ENCODE data around the gene CABLES1.
"Not testable (repeated sequence)": the region's sequence is repeated elsewhere in the genome, so short reads cannot be mapped to it uniquely, and the experiment has no call there.

CABLES1 gene

GRCh38 chr18:23092121-23092520 is 43.2 kb upstream of the CABLES1 start:
- no peaks in the 10 kb centered on the region for H3K27me3 ChIP-seq (ENCODE audit: insufficient read depth, low read length, poor library complexity)
- no peaks in the 10 kb centered on the region for H3K79me2 ChIP-seq (ENCODE audit: insufficient read depth, low read length)
- H2AFZ ChIP-seq (ENCODE audit: low read depth, low read length) = no peak overlapping the region
- DNase-seq = no peak
- no peak overlapping the region for H3K4me2 ChIP-seq (ENCODE audit: insufficient read depth, low read length)
- TF ChIP-seq, protein P1, sequence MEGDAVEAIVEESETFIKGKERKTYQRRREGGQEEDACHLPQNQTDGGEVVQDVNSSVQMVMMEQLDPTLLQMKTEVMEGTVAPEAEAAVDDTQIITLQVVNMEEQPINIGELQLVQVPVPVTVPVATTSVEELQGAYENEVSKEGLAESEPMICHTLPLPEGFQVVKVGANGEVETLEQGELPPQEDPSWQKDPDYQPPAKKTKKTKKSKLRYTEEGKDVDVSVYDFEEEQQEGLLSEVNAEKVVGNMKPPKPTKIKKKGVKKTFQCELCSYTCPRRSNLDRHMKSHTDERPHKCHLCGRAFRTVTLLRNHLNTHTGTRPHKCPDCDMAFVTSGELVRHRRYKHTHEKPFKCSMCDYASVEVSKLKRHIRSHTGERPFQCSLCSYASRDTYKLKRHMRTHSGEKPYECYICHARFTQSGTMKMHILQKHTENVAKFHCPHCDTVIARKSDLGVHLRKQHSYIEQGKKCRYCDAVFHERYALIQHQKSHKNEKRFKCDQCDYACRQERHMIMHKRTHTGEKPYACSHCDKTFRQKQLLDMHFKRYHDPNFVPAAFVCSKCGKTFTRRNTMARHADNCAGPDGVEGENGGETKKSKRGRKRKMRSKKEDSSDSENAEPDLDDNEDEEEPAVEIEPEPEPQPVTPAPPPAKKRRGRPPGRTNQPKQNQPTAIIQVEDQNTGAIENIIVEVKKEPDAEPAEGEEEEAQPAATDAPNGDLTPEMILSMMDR (IDR thresholded peaks at IDR 0.05; ENCODE audit: borderline replicate concordance, extremely low read depth, low read length, poor library complexity, severe bottlenecking) = no peak
- no peak for TF ChIP-seq EZH2 (IDR thresholded peaks at IDR 0.05; ENCODE audit: borderline replicate concordance, low read depth, low read length, severe bottlenecking)
- peaks cover 3% of the 10 kb centered on the region; the same call in 1 of the 2 replicates for H3K4me1 ChIP-seq (ENCODE audit: insufficient read depth, low read length)
- no peak overlapping the region for H3K9ac ChIP-seq (ENCODE audit: low read depth, low read length)
- no peaks in the 10 kb centered on the region for H3K36me3 ChIP-seq (ENCODE audit: insufficient read depth, low read length)
- H3K4me3 ChIP-seq (ENCODE audit: low read depth in 1 of 2, low read length in 2 of 2) = no peak overlapping the region
- H3K9me3 ChIP-seq (ENCODE audit: insufficient read depth, low read length, severe bottlenecking) = no peaks in the 10 kb centered on the region
- ATAC-seq (ENCODE audit: insufficient read depth, low read depth) = no peak
- H4K20me1 ChIP-seq (ENCODE audit: insufficient read depth, low read length) = no peaks in the 10 kb centered on the region
- H3K27ac ChIP-seq (ENCODE audit: low read length) = no peak overlapping the region

DNA sequence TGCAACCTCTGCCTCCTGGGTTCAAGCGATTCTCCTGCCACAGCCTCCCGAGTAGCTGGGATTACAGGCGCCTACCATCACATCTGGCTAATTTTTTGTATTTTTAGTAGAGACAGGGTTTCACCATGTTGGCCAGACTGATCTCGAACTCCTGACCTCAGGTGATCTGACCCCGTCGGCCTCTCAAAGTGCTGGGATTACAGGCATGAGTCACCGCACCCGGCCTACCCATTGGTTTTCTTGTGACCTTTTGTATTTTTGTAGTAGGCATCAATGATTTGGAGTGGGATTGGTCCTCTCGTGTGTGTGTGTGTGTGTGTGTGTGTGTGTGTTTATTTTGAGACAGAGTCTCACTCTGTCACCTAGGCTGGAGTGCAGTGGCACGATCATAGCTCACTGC is 42.2 kb upstream of the CABLES1 start:
- H3K9me3 ChIP-seq (ENCODE audit: insufficient read depth, low read length, severe bottlenecking); H3K27ac ChIP-seq (ENCODE audit: low read length); H3K4me3 ChIP-seq (ENCODE audit: low read depth in 1 of 2, low read length in 2 of 2); H3K4me2 ChIP-seq (ENCODE audit: insufficient read depth, low read length); H3K9ac ChIP-seq (ENCODE audit: low read depth, low read length); H2AFZ ChIP-seq (ENCODE audit: low read depth, low read length); H3K79me2 ChIP-seq (ENCODE audit: insufficient read depth, low read length); DNase-seq; ATAC-seq (ENCODE audit: insufficient read depth, low read depth); H3K27me3 ChIP-seq (ENCODE audit: insufficient read depth, low read length, poor library complexity); H4K20me1 ChIP-seq (ENCODE audit: insufficient read depth, low read length); H3K36me3 ChIP-seq (ENCODE audit: insufficient read depth, low read length); H3K4me1 ChIP-seq (ENCODE audit: insufficient read depth, low read length): not testable (repeated sequence)

GRCh38 chr18:23093772-23094171 is 41.5 kb upstream of the CABLES1 start:
- TF ChIP-seq, protein P1 (IDR thresholded peaks at IDR 0.05; ENCODE audit: borderline replicate concordance, extremely low read depth, low read length, poor library complexity, severe bottlenecking) = no peak
- no peak for TF ChIP-seq EZH2 (IDR thresholded peaks at IDR 0.05; ENCODE audit: borderline replicate concordance, low read depth, low read length, severe bottlenecking)
- H3K4me2 ChIP-seq (ENCODE audit: insufficient read depth, low read length) = no peak overlapping the region
- H4K20me1 ChIP-seq (ENCODE audit: insufficient read depth, low read length) = no peaks in the 10 kb centered on the region
- H2AFZ ChIP-seq (ENCODE audit: low read depth, low read length) = no peak overlapping the region
- no peaks in the 10 kb centered on the region for H3K36me3 ChIP-seq (ENCODE audit: insufficient read depth, low read length)
- H3K9me3 ChIP-seq (ENCODE audit: insufficient read depth, low read length, severe bottlenecking) = no peaks in the 10 kb centered on the region
- no peak overlapping the region for H3K9ac ChIP-seq (ENCODE audit: low read depth, low read length)
- no peak overlapping the region for H3K4me3 ChIP-seq (ENCODE audit: low read depth in 1 of 2, low read length in 2 of 2)
- no peak overlapping the region for H3K27ac ChIP-seq (ENCODE audit: low read length)
- DNase-seq (no peak), ATAC-seq (ENCODE audit: insufficient read depth, low read depth) (no peak)
- no peaks in the 10 kb centered on the region for H3K79me2 ChIP-seq (ENCODE audit: insufficient read depth, low read length)
- H3K4me1 ChIP-seq (ENCODE audit: insufficient read depth, low read length) = peaks cover 3% of the 10 kb centered on the region; the same call in 1 of the 2 replicates
- H3K27me3 ChIP-seq (ENCODE audit: insufficient read depth, low read length, poor library complexity) = no peaks in the 10 kb centered on the region

DNA sequence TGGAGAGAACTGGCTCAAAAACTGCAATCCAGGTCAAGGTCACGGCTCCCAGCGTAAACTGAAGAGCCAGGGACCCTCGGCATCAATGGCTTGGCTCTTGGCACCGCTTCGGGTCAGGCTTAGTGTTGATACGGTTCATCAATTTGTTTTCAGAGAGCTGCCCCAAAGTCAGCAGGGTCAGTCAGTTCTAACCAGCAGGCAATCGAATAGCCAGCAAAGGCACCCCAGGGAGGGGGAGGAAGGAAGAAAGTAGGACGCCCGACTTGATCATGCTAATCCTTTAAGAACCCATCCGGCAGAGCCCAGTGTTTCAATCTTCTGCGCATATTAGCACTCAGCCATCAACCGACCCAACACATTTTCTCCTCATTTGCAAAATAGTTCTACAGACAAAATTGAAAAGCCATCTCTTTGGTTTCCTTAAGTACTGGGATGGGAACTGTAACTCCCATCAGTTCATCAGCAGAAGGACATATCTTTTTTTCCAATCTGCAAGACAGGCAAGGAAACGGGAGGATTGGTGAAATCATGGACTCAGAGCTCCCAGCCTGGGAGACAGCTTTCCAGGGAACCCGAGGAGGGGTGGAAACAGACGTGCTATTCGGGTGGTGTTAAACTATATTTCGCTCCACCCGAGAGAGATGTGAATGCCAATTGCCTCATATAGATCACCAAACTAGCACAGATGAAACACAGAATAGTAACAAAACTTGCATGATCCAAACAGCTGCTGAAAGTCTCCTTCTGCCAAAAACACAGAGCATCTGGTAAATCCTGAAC is 40.7 kb upstream of the CABLES1 start:
- H3K27me3 ChIP-seq (ENCODE audit: insufficient read depth, low read length, poor library complexity) = no peaks in the 10 kb centered on the region
- peaks cover 3% of the 10 kb centered on the region; the same call in 1 of the 2 replicates for H3K4me1 ChIP-seq (ENCODE audit: insufficient read depth, low read length)
- no peaks in the 10 kb centered on the region for H3K79me2 ChIP-seq (ENCODE audit: insufficient read depth, low read length)
- ATAC-seq (ENCODE audit: insufficient read depth, low read depth) (no peak), DNase-seq (no peak)
- no peaks in the 10 kb centered on the region for H3K9me3 ChIP-seq (ENCODE audit: insufficient read depth, low read length, severe bottlenecking)
- no peak overlapping the region for H3K4me2 ChIP-seq (ENCODE audit: insufficient read depth, low read length)
- no peak overlapping the region for H3K4me3 ChIP-seq (ENCODE audit: low read depth in 1 of 2, low read length in 2 of 2)
- no peaks in the 10 kb centered on the region for H4K20me1 ChIP-seq (ENCODE audit: insufficient read depth, low read length)
- H2AFZ ChIP-seq (ENCODE audit: low read depth, low read length) = 0 out of 2 replicates have a peak overlapping the region, but pooled peaks have one; percentile 26
- H3K9ac ChIP-seq (ENCODE audit: low read depth, low read length) = no peak overlapping the region
- no peak overlapping the region for H3K27ac ChIP-seq (ENCODE audit: low read length)
- no peaks in the 10 kb centered on the region for H3K36me3 ChIP-seq (ENCODE audit: insufficient read depth, low read length)
- TF ChIP-seq EZH2 (IDR thresholded peaks at IDR 0.05; ENCODE audit: borderline replicate concordance, low read depth, low read length, severe bottlenecking) = no peak
- TF ChIP-seq, protein P1 (IDR thresholded peaks at IDR 0.05; ENCODE audit: borderline replicate concordance, extremely low read depth, low read length, poor library complexity, severe bottlenecking) = no peak
